Neural cell (in vitro differentiated cells): ENCODE results near the gene SLC16A8.

Experiments
- CTCF ChIP-seq: fragments of 450-650 bp; IDR thresholded peaks from 2 replicates; pipeline ENCODE4 v1.5.1; 2014; ENCODE audit warnings: antibody characterized with exemption, mild to moderate bottlenecking, moderate library complexity; ENCODE audit not compliant: poor library complexity, severe bottlenecking
- EZH2 ChIP-seq: fragments of 200-600, 300-800 bp; shearing (Covaris generic), sonication (generic); IDR thresholded peaks from 2 replicates; pipeline ENCODE4 v1.6.1; 2014; ENCODE audit warnings: antibody characterized with exemption, low read length, borderline replicate concordance, mild to moderate bottlenecking; ENCODE audit not compliant: insufficient read depth, poor library complexity, severe bottlenecking
- POLR2AphosphoS5 ChIP-seq: IDR thresholded peaks from 2 replicates; pipeline ENCODE4 v1.6.1; 2012

GRCh38 chr22:38112381-38112780 lies 28.4 kb upstream of the SLC16A8 start:
- TF ChIP-seq POLR2AphosphoS5, result no peak
- TF ChIP-seq CTCF, result no peak
- TF ChIP-seq EZH2, result no peak
